ENCODE results near the gene ZNRF2.
A peak's percentile ranks its signal among the peaks of the same experiment; 100 is the strongest.
"Not testable (repeated sequence)": the region's sequence is repeated elsewhere in the genome, so short reads cannot be mapped to it uniquely, and the experiment has no call there.

ZNRF2 gene

GRCh38 chr7:30260246-30260768, 24.1 kb upstream of the ZNRF2 start:
- Histone ChIP-seq H2AFZ (ENCODE audit: low read length) (no peak overlapping the region), H3K4me2 (ENCODE audit: low read length) (no peak overlapping the region), H4K20me1 (ENCODE audit: insufficient read depth, low read length) (no peaks in the 10 kb centered on the region), H3K9ac (ENCODE audit: low read length) (no peak overlapping the region), H3K9me2 (ENCODE audit: low read depth, low read length) (no peaks in the 10 kb centered on the region), H3F3A (ENCODE audit: insufficient read depth, low read length) (no peaks in the 10 kb centered on the region), H3K79me2 (ENCODE audit: insufficient read depth, low read length) (no peaks in the 10 kb centered on the region), H3K4me1 (ENCODE audit: insufficient read depth, low read length, severe bottlenecking) (peaks cover 10% of the 10 kb centered on the region), H3K27me3 (ENCODE audit: insufficient read depth, low read length) (no peaks in the 10 kb centered on the region), H3K4me3 (ENCODE audit: low read depth, low read length, poor library complexity, severe bottlenecking) (no peak overlapping the region), H3K36me3 (ENCODE audit: insufficient read depth, low read length) (no peaks in the 10 kb centered on the region), H3K27ac (ENCODE audit: low read depth, low read length, poor library complexity, severe bottlenecking) (no peak overlapping the region), H3K9me3 (ENCODE audit: low read length) (no peaks in the 10 kb centered on the region)
- TF ChIP-seq, protein P1, sequence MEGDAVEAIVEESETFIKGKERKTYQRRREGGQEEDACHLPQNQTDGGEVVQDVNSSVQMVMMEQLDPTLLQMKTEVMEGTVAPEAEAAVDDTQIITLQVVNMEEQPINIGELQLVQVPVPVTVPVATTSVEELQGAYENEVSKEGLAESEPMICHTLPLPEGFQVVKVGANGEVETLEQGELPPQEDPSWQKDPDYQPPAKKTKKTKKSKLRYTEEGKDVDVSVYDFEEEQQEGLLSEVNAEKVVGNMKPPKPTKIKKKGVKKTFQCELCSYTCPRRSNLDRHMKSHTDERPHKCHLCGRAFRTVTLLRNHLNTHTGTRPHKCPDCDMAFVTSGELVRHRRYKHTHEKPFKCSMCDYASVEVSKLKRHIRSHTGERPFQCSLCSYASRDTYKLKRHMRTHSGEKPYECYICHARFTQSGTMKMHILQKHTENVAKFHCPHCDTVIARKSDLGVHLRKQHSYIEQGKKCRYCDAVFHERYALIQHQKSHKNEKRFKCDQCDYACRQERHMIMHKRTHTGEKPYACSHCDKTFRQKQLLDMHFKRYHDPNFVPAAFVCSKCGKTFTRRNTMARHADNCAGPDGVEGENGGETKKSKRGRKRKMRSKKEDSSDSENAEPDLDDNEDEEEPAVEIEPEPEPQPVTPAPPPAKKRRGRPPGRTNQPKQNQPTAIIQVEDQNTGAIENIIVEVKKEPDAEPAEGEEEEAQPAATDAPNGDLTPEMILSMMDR (IDR thresholded peaks at IDR 0.05; ENCODE audit: low read length) = no peak
- TF ChIP-seq EZH2 (IDR thresholded peaks at IDR 0.05; ENCODE audit: borderline replicate concordance, low read length) = no peak

- peaks cover 29% of the 10 kb centered on the region for H3K4me1 ChIP-seq (ENCODE audit: insufficient read depth, low read length, severe bottlenecking)
- no peaks in the 10 kb centered on the region for H3K27me3 ChIP-seq (ENCODE audit: insufficient read depth, low read length)
- no peaks in the 10 kb centered on the region for H4K20me1 ChIP-seq (ENCODE audit: insufficient read depth, low read length)
- no peaks in the 10 kb centered on the region for H3F3A ChIP-seq (ENCODE audit: insufficient read depth, low read length)
- TF ChIP-seq, protein P1 (IDR thresholded peaks at IDR 0.05; ENCODE audit: low read length) = no peak
- TF ChIP-seq EZH2 (IDR thresholded peaks at IDR 0.05; ENCODE audit: borderline replicate concordance, low read length) = no peak
- H3K79me2 ChIP-seq (ENCODE audit: insufficient read depth, low read length) = no peaks in the 10 kb centered on the region
- H3K4me3 ChIP-seq (ENCODE audit: low read depth, low read length, poor library complexity, severe bottlenecking) = no peak overlapping the region
- no peak overlapping the region for H3K27ac ChIP-seq (ENCODE audit: low read depth, low read length, poor library complexity, severe bottlenecking)
- H3K9me2 ChIP-seq (ENCODE audit: low read depth, low read length) = no peaks in the 10 kb centered on the region
- no peaks in the 10 kb centered on the region for H3K36me3 ChIP-seq (ENCODE audit: insufficient read depth, low read length)
- no peak overlapping the region for H3K4me2 ChIP-seq (ENCODE audit: low read length)
- H3K9ac ChIP-seq (ENCODE audit: low read length) = no peak overlapping the region
- peak overlapping the region; percentile 20; the same call in 1 of the 2 replicates for H2AFZ ChIP-seq (ENCODE audit: low read length)
- H3K9me3 ChIP-seq (ENCODE audit: low read length) = no peaks in the 10 kb centered on the region
These were observed 21.2 kb upstream of the ZNRF2 start for GRCh38 chr7:30263090-30263710.

- TF ChIP-seq, protein P1 (IDR thresholded peaks at IDR 0.05; ENCODE audit: low read length) = no peak
- no peak for TF ChIP-seq EZH2 (IDR thresholded peaks at IDR 0.05; ENCODE audit: borderline replicate concordance, low read length)
- Histone ChIP-seq H2AFZ (ENCODE audit: low read length) (no peak overlapping the region), H3K27ac (ENCODE audit: low read depth, low read length, poor library complexity, severe bottlenecking) (no peak overlapping the region)
These were observed 20.3 kb upstream of the ZNRF2 start for GRCh38 chr7:30264052-30264451.

GRCh38 chr7:30265189-30265588, 19.2 kb upstream of the ZNRF2 start:
- not testable (repeated sequence) for H3K27me3 ChIP-seq (ENCODE audit: insufficient read depth, low read length); H3K4me3 ChIP-seq (ENCODE audit: low read depth, low read length, poor library complexity, severe bottlenecking); H4K20me1 ChIP-seq (ENCODE audit: insufficient read depth, low read length); H3K9me3 ChIP-seq (ENCODE audit: low read length); H3K36me3 ChIP-seq (ENCODE audit: insufficient read depth, low read length); H3F3A ChIP-seq (ENCODE audit: insufficient read depth, low read length); H2AFZ ChIP-seq (ENCODE audit: low read length); H3K27ac ChIP-seq (ENCODE audit: low read depth, low read length, poor library complexity, severe bottlenecking); H3K9me2 ChIP-seq (ENCODE audit: low read depth, low read length); H3K4me2 ChIP-seq (ENCODE audit: low read length); H3K79me2 ChIP-seq (ENCODE audit: insufficient read depth, low read length); H3K9ac ChIP-seq (ENCODE audit: low read length)
- peaks cover 49% of the 10 kb centered on the region for H3K4me1 ChIP-seq (ENCODE audit: insufficient read depth, low read length, severe bottlenecking)

More at GRCh38 chr7:30264052-30264451, 20.3 kb upstream of the ZNRF2 start:
- Histone ChIP-seq H3F3A (ENCODE audit: insufficient read depth, low read length) (no peaks in the 10 kb centered on the region), H3K9me3 (ENCODE audit: low read length) (no peaks in the 10 kb centered on the region), H4K20me1 (ENCODE audit: insufficient read depth, low read length) (no peaks in the 10 kb centered on the region), H3K27me3 (ENCODE audit: insufficient read depth, low read length) (no peaks in the 10 kb centered on the region), H3K36me3 (ENCODE audit: insufficient read depth, low read length) (no peaks in the 10 kb centered on the region), H3K4me2 (ENCODE audit: low read length) (no peak overlapping the region), H3K9ac (ENCODE audit: low read length) (no peak overlapping the region), H3K4me1 (ENCODE audit: insufficient read depth, low read length, severe bottlenecking) (peaks cover 38% of the 10 kb centered on the region), H3K79me2 (ENCODE audit: insufficient read depth, low read length) (no peaks in the 10 kb centered on the region), H3K9me2 (ENCODE audit: low read depth, low read length) (no peaks in the 10 kb centered on the region), H3K4me3 (ENCODE audit: low read depth, low read length, poor library complexity, severe bottlenecking) (no peak overlapping the region)

Data from OCI-LY1 (cell line).